ENCODE results near the gene TMBIM1. TPM values are rescaled to one million over a fixed set of nuclear protein-coding genes. Genes with fewer than 3 reads are reported as not detected.
A peak's percentile ranks its signal among the peaks of the same experiment; 100 is the strongest.

The TMBIM1 gene
- total RNA-seq, 2 experiments from 2014 or later, result 53.5 to 57.9 TPM

GRCh38 chr2:218332920-218333645 lies 40.8 kb upstream of the TMBIM1 start:
- Mint-ChIP-seq H3K27ac (no peak overlapping the region), H3K4me3 (no peak overlapping the region), H3K4me1 (ENCODE audit: low read depth) (peaks cover 1% of the 10 kb centered on the region), H3K9me3 (no peaks in the 10 kb centered on the region), H3K36me3 (ENCODE audit: low read depth) (no peaks in the 10 kb centered on the region), H3K27me3 (no peaks in the 10 kb centered on the region)
- DNase-seq (no peak), ATAC-seq (no peak)
- no peak for TF ChIP-seq CTCF (IDR thresholded peaks at IDR 0.05)
- intact Hi-C loops (cut with micrococcal nuclease), result no loop called here
- ChIA-PET CTCF (interaction anchor here (1.9 kb wide), 1 partner anchor 31 kb away, joined by 4 read pairs; no protein-coding TSS in a partner anchor), POLR2A (no interaction called here)

DNA sequence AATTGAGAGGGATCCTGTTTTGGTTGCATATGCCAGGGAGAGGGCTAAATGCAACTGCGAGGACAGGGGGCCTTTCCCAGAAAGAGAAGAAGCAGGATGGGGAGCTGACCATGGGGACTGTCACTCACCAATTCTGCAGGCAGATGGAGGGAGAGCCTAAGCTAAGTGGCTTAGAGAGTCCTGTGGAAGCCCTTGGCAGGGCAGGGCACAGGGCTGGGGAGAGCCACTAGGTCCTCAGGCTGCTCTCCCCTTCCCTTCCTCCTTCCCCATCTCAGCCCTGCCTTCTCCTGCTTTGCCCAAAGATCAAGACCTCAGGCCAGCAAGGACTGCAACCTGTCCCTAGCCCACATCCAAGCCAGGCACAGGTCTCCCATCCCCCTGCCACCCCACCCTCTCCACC lies 40.0 kb upstream of the TMBIM1 start:
- no peaks in the 10 kb centered on the region for H3K27me3 Mint-ChIP-seq
- no peak overlapping the region for H3K4me3 Mint-ChIP-seq
- POLR2A ChIA-PET, result no interaction called here
- no peak for TF ChIP-seq CTCF (IDR thresholded peaks at IDR 0.05)
- intact Hi-C loops (cut with micrococcal nuclease), result no loop called here
- H3K27ac Mint-ChIP-seq, result no peak overlapping the region
- H3K4me1 Mint-ChIP-seq (ENCODE audit: low read depth), result peaks cover 1% of the 10 kb centered on the region
- no peak for DNase-seq
- CTCF ChIA-PET, result interaction anchor here (1.3 kb wide), 1 partner anchor 30 kb away, joined by 3 read pairs; no protein-coding TSS in a partner anchor
- no peaks in the 10 kb centered on the region for H3K9me3 Mint-ChIP-seq
- H3K36me3 Mint-ChIP-seq (ENCODE audit: low read depth), result no peaks in the 10 kb centered on the region
- ATAC-seq, result no peak

- no peak overlapping the region for H3K4me3 Mint-ChIP-seq
- ATAC-seq, result no peak
- no peaks in the 10 kb centered on the region for H3K27me3 Mint-ChIP-seq
- no peak for DNase-seq
- H3K36me3 Mint-ChIP-seq (ENCODE audit: low read depth), result no peaks in the 10 kb centered on the region
- POLR2A ChIA-PET, result no interaction called here
- H3K9me3 Mint-ChIP-seq, result no peaks in the 10 kb centered on the region
- no peak overlapping the region for H3K27ac Mint-ChIP-seq
- CTCF ChIA-PET, result interaction anchor here (1.3 kb wide), 1 partner anchor 30 kb away, joined by 3 read pairs; no protein-coding TSS in a partner anchor
- no peak for TF ChIP-seq CTCF (IDR thresholded peaks at IDR 0.05)
- intact Hi-C loops (cut with micrococcal nuclease), result no loop called here
- H3K4me1 Mint-ChIP-seq (ENCODE audit: low read depth), result peaks cover 3% of the 10 kb centered on the region
These were observed 39.4 kb upstream of the TMBIM1 start for GRCh38 chr2:218331745-218332144.

DNA sequence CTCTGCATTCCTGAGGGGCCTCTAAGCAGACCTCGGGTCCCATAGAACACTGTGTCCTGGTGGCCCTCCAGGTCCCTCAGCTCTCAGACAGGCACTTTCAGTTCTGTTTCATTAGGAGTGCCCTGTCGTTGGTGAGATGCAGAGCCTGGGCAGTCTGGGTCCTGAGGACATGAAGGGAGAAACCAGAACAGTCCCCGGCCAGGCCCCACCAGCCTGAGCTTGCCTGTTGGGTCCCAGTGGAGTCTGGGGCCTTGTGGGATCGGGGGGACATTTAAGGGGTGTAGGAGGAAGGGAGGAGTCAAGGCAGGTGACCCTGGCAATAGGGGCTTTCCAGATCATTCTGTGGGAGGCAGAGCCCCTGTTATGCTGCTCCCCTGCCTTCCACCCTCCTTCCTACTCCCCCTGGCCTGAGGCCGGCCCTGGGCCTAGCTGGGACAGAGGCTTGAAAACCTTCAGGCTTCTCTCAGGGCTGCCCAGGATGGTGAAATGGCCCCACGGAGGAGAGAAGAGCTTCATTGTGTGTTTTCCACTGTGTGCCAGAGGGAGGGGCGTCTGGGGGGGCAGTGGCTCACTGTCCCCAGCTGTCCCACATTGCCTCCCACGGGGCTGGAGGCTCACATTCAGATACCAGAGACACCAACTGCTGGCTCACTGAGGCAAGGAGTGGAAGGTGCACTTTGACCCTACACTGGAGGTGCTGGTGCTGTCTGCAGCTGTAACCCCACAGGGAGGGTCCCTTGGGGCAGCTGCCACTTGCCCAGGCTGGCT lies 37.7 kb upstream of the TMBIM1 start:
- Mint-ChIP-seq H3K36me3 (ENCODE audit: low read depth) (no peaks in the 10 kb centered on the region), H3K27me3 (no peaks in the 10 kb centered on the region), H3K4me3 (no peak overlapping the region), H3K9me3 (no peaks in the 10 kb centered on the region), H3K4me1 (ENCODE audit: low read depth) (peaks cover 7% of the 10 kb centered on the region), H3K27ac (peak overlapping the region; percentile 33)
- DNase-seq (no peak), ATAC-seq (no peak)
- POLR2A ChIA-PET, result interaction anchor here (0.7 kb wide), 1 partner anchor 13 kb away, joined by 3 read pairs; no protein-coding TSS in a partner anchor
- CTCF ChIA-PET, result interaction anchor here (0.8 to 1.1 kb wide), 2 partner anchors 12 to 28 kb away, joined by 3 to 5 read pairs; no protein-coding TSS in a partner anchor
- TF ChIP-seq CTCF (IDR thresholded peaks at IDR 0.05), result no peak
- intact Hi-C loops (cut with micrococcal nuclease), result no loop called here
